LNCAP (cell line): ENCODE results near the gene PLD2.

Experiments used
- TF ChIP-seq, protein P1 (sequence below): fragments of 450-650 bp; IDR thresholded peaks from 2 replicates; pipeline ENCODE4 v1.5.1; 2017; ENCODE audit warnings: mild to moderate bottlenecking

PLD2 gene

DNA sequence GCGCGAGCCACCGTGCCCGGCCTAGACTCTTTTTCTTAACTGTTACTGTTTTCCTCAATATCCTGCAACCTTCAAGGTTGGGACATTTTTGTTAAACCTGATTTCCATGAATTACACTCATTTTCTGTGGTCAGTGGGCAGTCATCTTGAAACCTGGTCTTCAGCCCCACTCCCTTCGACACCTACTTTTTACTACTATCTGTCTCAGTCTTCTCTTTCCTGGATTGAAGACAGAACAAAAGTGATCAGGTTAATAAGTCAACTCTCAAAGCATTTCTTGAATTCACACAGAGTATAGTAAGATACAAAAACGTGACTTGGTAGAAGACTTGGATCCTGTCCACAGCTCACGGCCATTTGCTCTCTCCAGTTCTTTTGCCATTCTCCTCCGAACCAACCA, 32.3 kb downstream of the PLD2 start:
- TF ChIP-seq, protein P1, sequence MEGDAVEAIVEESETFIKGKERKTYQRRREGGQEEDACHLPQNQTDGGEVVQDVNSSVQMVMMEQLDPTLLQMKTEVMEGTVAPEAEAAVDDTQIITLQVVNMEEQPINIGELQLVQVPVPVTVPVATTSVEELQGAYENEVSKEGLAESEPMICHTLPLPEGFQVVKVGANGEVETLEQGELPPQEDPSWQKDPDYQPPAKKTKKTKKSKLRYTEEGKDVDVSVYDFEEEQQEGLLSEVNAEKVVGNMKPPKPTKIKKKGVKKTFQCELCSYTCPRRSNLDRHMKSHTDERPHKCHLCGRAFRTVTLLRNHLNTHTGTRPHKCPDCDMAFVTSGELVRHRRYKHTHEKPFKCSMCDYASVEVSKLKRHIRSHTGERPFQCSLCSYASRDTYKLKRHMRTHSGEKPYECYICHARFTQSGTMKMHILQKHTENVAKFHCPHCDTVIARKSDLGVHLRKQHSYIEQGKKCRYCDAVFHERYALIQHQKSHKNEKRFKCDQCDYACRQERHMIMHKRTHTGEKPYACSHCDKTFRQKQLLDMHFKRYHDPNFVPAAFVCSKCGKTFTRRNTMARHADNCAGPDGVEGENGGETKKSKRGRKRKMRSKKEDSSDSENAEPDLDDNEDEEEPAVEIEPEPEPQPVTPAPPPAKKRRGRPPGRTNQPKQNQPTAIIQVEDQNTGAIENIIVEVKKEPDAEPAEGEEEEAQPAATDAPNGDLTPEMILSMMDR: no peak

DNA sequence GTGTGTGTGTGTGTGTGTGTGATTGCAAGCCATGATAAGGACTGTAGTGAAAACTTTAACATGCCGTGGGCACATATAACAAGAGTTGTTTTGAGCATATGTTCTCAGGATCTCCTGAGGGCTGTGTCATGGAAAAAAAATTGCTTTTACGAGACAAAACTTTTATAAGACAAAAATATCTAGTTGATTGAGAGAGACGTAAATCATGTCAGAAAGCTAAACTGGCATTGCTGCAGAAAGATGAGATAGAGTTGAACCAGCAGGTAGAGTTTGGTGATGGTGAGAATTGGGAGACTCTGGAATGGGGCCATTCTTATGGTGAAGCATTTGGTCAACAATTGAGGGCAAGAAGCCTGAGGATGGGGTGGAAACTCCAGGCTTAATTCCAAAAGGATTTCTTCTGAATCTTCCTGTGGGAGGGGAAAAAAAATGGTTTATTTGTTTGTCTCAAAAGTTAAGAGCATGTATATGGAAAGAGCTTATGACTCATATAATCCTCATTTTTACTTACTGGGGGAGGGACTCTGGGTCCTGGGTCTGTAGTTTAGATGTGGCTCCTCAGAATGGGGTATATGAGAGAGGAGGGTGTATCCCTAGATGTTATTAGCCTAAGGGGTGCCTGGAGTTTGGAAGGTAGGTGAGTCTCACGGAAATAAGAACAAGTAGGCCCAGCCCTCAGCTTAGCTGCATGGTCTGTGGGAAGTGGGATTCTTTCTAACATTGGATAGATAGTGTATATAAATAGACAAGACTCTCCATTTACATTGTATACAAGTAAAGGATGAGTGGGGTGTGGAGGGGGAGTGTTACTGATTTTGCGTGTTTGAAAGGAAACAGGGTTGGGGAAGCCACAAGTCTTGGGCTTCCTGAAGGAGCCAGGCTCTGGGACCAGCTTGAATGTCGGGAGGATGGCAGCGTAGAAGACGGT, 33.3 kb downstream of the PLD2 start:
- TF ChIP-seq, protein P1: no peak

DNA sequence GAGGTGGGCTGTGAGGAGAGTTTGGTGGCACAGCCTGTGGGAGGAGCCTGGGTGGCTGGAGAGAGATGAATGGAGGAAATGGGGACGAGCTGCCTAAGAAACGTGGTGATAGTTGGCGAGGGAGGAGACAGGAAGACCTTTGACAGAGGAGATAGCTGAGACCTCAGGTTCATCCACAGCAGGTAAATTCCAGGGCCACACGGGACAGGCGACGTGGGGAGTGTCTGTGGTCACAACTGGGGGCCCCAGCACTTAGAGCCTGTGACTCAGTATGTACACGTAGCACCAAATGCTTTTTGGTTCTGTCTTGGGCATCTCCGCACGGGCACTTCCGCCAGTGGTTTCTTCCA, 33.9 kb downstream of the PLD2 start:
- TF ChIP-seq, protein P1: no peak

DNA sequence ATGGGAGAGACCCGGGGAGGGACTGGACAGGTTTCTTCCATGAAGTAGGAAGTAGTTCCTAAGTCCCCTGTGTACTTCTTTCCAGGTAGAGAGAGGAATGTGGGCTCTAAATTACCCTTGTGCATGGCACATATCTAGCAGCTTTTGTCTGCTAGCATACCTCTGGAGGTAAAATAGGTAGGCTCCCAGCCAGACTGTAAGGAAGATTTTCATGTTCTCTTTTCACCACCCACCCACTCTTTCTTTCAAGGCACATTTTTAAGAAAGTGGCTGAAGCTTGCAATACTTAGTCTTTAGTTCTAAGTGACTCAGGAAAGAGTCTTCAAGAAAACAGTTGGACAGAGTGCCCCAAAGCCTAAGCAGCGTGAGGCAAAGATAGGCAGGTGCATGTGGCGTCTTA, 35.4 kb downstream of the PLD2 start:
- TF ChIP-seq, protein P1: no peak

DNA sequence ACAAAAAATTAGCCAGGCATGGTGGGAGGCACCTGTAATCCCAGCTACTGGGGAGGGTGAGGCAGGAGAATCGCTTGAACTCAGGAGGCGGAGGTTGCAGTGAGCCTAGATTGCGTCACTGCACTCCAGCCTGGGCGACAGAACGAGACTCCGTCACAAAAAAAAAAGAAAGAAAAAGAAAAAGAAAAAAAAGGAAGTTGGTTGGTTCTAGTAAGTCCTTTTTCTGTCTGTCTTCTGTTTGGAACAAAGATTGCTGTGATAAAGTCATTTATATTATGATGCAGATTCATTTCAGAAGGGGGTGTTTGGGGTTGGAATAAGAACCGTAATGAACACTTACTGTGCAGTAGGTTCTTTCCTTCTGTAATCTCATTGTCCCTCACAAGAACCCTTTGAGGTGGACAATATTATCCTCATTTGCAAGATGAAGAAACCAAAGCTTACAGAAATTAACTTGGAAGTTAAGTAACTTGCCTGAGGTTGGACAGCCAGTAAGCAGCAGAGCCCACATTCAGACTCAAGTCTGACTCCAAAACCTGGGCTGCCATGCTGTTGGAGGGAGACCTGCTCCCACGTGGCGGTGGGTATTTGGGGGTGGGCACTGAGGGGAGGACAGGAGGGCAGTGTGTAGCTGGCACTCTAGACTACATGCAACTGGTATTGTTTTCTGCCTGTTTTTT, 36.5 kb downstream of the PLD2 start:
- TF ChIP-seq, protein P1: no peak

DNA sequence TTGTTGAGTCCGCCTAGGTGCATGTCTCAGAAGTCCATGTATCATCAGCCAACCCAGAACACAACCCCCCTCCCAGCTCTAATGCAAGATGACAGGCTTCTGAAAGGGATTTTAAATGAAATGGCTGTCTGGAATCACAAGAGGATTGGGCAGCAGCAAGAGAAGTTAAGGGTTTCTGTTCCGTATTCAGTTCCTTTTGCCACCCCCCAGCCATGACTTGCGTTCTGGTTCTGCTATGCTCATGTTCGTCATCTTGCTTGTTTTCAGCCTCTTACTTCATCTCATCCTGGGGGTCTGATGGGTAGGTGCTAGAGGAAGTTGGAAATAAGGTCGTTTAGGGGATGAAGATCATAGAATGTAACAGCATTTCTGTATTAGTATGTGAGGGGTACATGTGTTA, 38.2 kb downstream of the PLD2 start:
- TF ChIP-seq, protein P1: no peak

DNA sequence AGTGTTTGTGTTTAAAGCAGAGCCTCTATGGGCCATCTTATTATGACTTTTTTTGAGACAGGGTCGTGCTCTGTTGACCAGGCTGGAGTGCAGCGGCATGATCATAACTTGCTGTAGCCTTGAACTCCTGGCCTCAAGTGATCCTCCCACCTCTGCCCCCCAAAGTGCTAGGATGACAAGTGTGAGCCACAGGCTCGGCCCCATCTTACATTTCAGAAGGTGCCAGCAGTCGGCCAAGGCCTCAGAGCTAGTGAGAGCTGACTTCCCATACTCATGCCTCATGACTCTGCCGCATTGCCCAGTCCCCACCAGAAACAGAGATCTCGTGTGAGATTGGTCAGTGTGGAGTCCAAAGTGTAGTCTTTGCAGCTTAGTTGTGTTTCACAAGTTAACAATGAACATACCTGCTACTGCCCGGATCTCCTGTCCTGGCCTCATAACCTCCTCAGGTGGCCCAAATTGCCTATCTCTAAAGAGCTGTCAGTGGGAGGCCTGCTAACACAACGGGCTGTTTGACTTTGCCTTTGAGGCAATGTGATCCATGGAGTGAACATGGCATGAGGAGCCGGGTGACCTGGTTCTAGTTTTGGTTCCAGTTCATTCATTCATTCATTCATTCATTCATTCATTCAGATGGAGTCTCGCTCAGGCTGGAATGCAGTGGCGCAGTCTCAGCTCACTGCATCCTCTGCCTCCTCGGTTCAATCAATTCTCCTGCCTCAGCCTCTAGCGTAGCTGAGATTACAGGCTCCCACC, 39.9 kb downstream of the PLD2 start:
- TF ChIP-seq, protein P1: no peak
